ENCODE measurements around the gene TPRG1.

DNA sequence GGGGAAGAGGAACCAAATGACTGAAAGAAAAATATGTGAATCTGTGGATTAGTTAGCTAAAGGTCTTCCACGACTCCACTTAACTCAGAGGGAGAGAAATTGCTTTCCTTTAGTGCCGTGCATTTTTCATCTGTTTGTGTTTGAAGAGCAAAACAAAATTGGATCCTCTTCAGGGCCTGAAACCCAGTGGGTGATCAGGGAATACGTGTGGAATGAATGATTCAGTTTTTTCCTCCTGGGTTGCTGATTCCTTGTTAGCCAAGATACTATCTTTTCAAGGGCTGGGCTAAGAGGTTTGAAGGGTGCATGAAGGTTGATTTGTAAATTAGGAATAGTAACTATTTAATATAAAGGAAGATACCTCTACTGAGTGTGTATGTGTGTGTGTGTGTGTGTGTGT, 61.0 kb downstream of the TPRG1 start:
- no peak for TF ChIP-seq POLR2AphosphoS5 (IDR thresholded peaks at IDR 0.05)
- TF ChIP-seq, protein P1, sequence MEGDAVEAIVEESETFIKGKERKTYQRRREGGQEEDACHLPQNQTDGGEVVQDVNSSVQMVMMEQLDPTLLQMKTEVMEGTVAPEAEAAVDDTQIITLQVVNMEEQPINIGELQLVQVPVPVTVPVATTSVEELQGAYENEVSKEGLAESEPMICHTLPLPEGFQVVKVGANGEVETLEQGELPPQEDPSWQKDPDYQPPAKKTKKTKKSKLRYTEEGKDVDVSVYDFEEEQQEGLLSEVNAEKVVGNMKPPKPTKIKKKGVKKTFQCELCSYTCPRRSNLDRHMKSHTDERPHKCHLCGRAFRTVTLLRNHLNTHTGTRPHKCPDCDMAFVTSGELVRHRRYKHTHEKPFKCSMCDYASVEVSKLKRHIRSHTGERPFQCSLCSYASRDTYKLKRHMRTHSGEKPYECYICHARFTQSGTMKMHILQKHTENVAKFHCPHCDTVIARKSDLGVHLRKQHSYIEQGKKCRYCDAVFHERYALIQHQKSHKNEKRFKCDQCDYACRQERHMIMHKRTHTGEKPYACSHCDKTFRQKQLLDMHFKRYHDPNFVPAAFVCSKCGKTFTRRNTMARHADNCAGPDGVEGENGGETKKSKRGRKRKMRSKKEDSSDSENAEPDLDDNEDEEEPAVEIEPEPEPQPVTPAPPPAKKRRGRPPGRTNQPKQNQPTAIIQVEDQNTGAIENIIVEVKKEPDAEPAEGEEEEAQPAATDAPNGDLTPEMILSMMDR (IDR thresholded peaks at IDR 0.05): no peak
- no peak for TF ChIP-seq POLR2A (IDR thresholded peaks at IDR 0.05)

All from prostate gland (tissue), 2 donors.